GM18951 (cell line): ENCODE data around the gene SAV1.
"Not testable (repeated sequence)": the region's sequence is repeated elsewhere in the genome, so short reads cannot be mapped to it uniquely, and the experiment has no call there.

Experiments used
- POLR2A ChIP-seq: IDR thresholded peaks from 4 replicates; pipeline ENCODE4 v1.6.1; 2011; ENCODE audit warnings: mild to moderate bottlenecking; ENCODE audit not compliant: insufficient read length, insufficient read depth; ENCODE audit errors: extremely low read depth
- in situ Hi-C: fragments of 300-500 bp; cut with MboI; formaldehyde crosslinking; loops from one replicate; pipeline ENCODE4 v1.12.0; 2022; ENCODE audit warnings: low sequenced_read_pairs, mixed read lengths, inconsistent platforms; ENCODE audit not compliant: unreplicated experiment

SAV1 gene

GRCh38 chr14:50656776-50657175 is 11.3 kb downstream of the SAV1 start:
- no peak for TF ChIP-seq POLR2A
- in situ Hi-C loops: no loop called here

DNA sequence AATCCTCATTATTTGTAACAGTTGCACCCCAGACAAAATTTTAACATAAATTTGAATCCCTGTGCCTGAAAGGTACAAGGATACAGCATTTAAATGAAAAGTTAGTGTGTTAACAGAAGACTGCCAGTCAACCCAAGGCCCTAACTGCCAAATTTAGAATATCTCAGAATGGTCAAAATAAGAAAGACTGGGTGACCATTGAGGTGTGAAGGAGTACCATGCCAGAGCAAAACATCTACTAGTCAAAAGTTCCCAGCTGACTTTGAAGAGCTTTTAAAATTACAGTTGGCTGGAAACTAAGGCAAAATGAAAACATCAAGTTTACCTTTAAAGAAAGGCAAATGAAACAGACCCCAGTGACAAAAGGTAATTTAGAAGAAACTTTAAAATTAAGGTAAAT is 18.4 kb downstream of the SAV1 start:
- TF ChIP-seq POLR2A: no peak

DNA sequence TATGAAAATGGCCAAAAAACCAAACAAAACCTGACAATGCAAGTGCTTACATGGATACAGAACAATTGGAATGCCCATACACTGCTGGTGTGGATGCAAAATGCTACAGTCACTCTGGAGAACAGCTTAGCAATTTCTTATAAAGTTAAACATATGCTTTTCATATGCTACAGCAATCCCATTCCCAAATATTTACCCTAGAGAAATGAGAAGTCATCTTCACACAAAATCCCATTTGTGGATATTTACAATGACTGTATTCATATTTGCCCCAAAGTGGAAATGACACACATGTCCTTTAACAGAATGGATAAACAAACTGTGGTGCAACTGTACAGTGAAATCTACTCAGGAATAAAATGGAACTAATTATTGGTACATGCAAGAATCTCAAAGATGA is 20.4 kb downstream of the SAV1 start:
- no peak for TF ChIP-seq POLR2A
- in situ Hi-C loops: no loop called here

More for the DNA sequence above, 18.4 kb downstream of the SAV1 start:
- in situ Hi-C loops: no loop called here

DNA sequence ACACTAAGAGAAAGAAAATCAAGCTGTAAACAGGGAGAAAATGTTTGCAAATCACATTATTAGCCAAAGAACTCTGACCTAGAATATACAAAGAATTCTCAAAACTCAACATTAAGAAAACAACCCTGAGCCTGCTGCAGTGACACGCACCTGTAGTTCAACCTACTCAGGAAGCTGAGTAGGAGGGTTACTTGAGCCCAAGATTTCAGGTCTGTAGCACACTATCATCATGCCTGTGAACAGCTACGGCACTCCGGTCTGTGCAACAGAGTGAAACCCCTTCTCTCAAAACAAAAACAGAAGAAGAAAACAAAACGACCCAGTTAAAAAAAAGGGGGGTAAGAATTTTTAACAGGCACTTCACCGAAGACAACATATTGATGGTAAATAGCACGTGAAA is 20.8 kb downstream of the SAV1 start:
- no peak for TF ChIP-seq POLR2A
- in situ Hi-C loops: no loop called here

GRCh38 chr14:50635141-50635540 is 33.0 kb downstream of the SAV1 start:
- no peak for TF ChIP-seq POLR2A
- in situ Hi-C loops: no loop called here

DNA sequence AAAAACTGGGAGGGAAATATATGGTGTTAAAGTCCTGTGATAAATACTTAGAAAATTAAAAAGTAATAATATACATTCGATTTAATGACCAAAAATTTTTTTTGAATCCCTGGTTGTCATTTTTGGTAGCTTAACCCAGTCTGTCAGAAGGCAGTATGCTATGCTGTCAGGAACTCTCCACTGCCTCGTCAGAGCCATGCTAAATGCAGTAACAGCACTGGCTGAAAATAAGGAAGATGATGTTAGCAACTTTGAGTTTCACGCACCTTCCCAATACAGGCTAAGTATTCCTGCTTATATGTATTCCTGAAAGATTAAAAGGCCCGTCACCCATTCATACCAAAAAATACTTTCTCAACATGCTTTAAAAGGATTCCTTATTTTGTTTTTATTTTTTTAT is 34.2 kb downstream of the SAV1 start:
- in situ Hi-C loops: no loop called here
- TF ChIP-seq POLR2A: no peak

DNA sequence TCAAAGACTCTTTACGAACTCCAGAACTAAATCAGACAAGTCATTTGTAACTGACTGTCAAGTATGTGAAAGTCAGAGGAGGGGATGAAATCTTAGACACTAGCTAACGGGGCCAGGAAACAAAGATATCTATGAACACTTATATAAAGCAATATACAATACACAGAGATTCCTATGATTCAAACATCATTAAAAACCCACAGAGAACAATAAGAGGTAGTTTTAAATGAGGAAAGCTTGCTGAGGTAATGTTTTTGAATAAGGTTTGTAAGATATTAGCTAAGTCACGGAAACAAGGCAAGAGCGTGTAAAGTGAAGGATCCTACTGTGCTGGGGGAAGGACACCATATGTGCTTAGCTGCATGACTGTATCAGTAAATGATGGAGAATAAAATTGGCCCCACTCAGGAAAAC is 36.7 kb downstream of the SAV1 start:
- in situ Hi-C loops: no loop called here
- TF ChIP-seq POLR2A: no peak

- in situ Hi-C loops: not testable (repeated sequence)
Measured at GRCh38 chr14:50624947-50625346, 43.2 kb downstream of the SAV1 start.

GRCh38 chr14:50624447-50624846 is 43.7 kb downstream of the SAV1 start:
- TF ChIP-seq POLR2A: no peak
- in situ Hi-C loops: no loop called here

GRCh38 chr14:50622978-50623377 is 45.1 kb downstream of the SAV1 start:
- no peak for TF ChIP-seq POLR2A
- in situ Hi-C loops: no loop called here

GRCh38 chr14:50620341-50620740 is 47.8 kb downstream of the SAV1 start:
- in situ Hi-C loops: no loop called here
- no peak for TF ChIP-seq POLR2A

DNA sequence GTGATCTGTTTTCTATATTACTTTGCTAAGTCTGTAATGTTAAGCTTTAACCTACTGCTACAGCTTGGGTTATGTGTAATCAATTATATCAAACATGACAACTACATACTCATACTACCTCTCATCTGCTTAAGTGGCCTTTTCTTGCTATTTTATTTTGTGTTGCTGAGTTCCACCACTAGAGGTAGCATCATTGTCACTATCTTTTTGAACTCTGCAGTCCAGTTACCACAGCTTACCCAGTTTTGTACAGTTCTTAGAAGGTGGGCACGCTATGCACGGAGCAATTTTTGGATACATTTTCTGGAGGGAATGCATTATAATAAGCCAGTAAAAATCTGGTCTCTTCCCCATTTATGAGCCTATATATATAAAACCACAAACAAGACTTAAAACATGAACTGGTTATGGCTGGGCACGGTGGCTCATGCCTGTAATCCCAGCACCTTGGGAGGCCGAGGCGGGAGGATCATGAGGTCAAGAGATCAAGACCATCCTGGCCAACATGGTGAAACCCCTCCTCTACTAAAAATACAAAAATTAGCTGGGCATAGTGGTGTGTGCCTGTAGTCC is 48.5 kb downstream of the SAV1 start:
- in situ Hi-C loops: no loop called here
- no peak for TF ChIP-seq POLR2A

DNA sequence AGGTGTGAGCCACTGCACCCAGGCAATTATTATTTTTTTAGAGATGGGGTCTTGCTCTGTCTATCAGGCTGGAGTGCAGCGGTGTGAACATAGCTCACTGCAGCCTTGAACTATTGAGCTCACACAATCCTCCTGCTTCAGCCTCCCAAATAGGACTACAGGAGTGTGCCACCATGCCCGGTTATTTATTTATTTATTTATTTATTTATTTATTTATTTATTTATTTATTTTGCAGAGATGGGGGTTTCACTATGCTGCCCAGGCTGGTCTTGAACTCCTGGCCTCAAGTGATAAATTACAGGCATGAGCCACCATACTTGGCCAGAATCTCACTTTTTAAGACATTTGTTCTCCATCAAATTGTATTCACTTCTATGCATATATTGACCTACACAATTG is 51.8 kb downstream of the SAV1 start:
- in situ Hi-C loops: no loop called here

DNA sequence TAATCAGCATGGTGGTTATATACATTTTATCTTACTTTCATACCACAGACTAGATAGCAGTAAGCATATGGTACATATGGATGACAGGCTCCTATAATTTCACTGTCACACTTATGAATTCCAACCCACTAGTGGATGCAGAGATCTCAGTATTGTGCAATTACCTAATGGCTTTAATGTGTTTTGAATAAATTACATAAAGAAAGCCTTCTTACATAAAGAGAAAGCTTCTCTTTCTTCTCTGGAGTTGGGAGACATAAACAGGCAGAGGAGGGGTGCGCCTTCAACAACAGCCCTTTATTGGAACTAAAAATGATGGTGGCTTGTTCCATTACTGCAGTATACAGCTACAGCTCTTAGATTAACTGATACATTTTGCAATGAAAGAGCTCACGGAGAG is 52.6 kb downstream of the SAV1 start:
- in situ Hi-C loops: no loop called here
- TF ChIP-seq POLR2A: no peak

More for the DNA sequence above, 51.8 kb downstream of the SAV1 start:
- TF ChIP-seq POLR2A: no peak

GRCh38 chr14:50615056-50615455 is 53.0 kb downstream of the SAV1 start:
- in situ Hi-C loops: no loop called here
- no peak for TF ChIP-seq POLR2A
